Measurements from ENCODE around the gene XPC. TPM values are rescaled to one million over a fixed set of nuclear protein-coding genes. Genes with fewer than 3 reads are reported as not detected.

The XPC gene
- total and polyA plus RNA-seq, 2 donors (not counting 3 experiments of a cell fraction or from before 2014, with no cell fraction given), result 11.9 to 36.8 TPM

DNA sequence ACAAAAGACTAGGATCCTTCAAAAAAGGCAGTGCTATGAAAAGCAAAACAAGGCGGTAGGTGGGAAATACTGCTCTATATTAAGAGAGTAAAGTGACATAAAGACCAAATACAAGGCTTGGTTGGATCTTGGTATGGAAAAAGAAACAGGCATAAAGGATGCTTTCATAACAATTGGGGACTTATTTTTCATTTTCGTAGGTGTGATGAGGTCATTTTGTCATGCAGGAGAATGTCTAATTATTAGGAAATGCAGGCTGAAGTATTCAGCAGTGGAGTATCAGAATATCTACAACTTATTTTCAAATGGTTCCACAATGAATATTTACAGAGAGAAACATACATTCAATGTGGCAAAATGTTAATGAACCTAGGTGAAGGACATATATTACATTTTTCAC, 9.0 kb downstream of the XPC start:
- Histone ChIP-seq H4K20me1 (replicated peaks; ENCODE audit: control insufficient read depth, extremely low read depth, insufficient read depth, low read length) (no peaks in the 10 kb centered on the region), H3K79me2 (ENCODE audit: control insufficient read depth, insufficient read depth, low read length) (peaks cover 3% of the 10 kb centered on the region), H3K9ac (replicated peaks; ENCODE audit: extremely low read depth, insufficient read depth, low read length) (no peak overlapping the region), H3K27ac (ENCODE audit: insufficient read depth, low read depth, low read length) (no peak overlapping the region), H3K4me2 (ENCODE audit: insufficient read depth, low read length) (no peak overlapping the region), H3K9me3 (replicated peaks; ENCODE audit: control insufficient read depth, insufficient read depth, low read length) (no peaks in the 10 kb centered on the region), H2AFZ (ENCODE audit: low read depth, low read length) (no peak overlapping the region), H3K4me3 (replicated peaks in 1 of 3; ENCODE audit: insufficient read depth in 1 of 3, low read depth in 1 of 3, low read length in 3 of 3) (no peak overlapping the region), H3K36me3 (ENCODE audit: control insufficient read depth in 2 of 2, extremely low read depth in 1 of 2, insufficient read depth in 2 of 2, low read length in 2 of 2) (peaks cover 42 to 45% of the 10 kb centered on the region in 2 experiments), H3K9me1 (replicated peaks; ENCODE audit: control insufficient read depth, extremely low read depth, insufficient read depth, low read length) (no peaks in the 10 kb centered on the region), H3K27me3 (ENCODE audit: control insufficient read depth in 2 of 2, insufficient read depth in 2 of 2, low read length in 2 of 2) (no peaks in the 10 kb centered on the region), H3K4me1 (ENCODE audit: control insufficient read depth, extremely low read depth, insufficient read depth, low read length) (peaks cover 15% of the 10 kb centered on the region)
- DNase-seq (ENCODE audit: low read depth, low spot score) (no peak), FAIRE-seq (no peak)
- CTCF ChIA-PET, result interaction anchor here (1.0 to 1.8 kb wide), 2 partner anchors 9 to 44 kb away, joined by 4 to 7 read pairs; partner anchors contain the start of genes LSM3 and XPC
- POLR2A ChIA-PET, result no interaction called here
- intact Hi-C loops (cut with micrococcal nuclease), result no loop called here
- BruUV-seq (replicated peaks), result no TSS peak
- no peak for TF ChIP-seq MYC (IDR thresholded peaks at IDR 0.05; ENCODE audit: low read depth, low read length)
- TF ChIP-seq POLR2AphosphoS5 (IDR thresholded peaks at IDR 0.05; ENCODE audit: insufficient read depth, low read depth, low read length), result no peak
- TF ChIP-seq MAX (IDR thresholded peaks at IDR 0.05; ENCODE audit: insufficient read depth, insufficient read length), result no peak
- TF ChIP-seq JUN (IDR thresholded peaks at IDR 0.05; ENCODE audit: borderline replicate concordance, insufficient read depth, insufficient read length, low read depth), result no peak
- no peak for TF ChIP-seq GATA2 (IDR thresholded peaks at IDR 0.05; ENCODE audit: insufficient read depth, insufficient read length, low read depth, low read length)
- no peak for TF ChIP-seq EZH2 (IDR thresholded peaks at IDR 0.05; ENCODE audit: borderline replicate concordance, low read depth, low read length, severe bottlenecking)
- no peak for TF ChIP-seq POLR2A (IDR thresholded peaks at IDR 0.05; ENCODE audit: low read depth, low read length)
- TF ChIP-seq FOS (IDR thresholded peaks at IDR 0.05; ENCODE audit: borderline replicate concordance, insufficient read depth, low read length), result no peak
- TF ChIP-seq, protein P1, sequence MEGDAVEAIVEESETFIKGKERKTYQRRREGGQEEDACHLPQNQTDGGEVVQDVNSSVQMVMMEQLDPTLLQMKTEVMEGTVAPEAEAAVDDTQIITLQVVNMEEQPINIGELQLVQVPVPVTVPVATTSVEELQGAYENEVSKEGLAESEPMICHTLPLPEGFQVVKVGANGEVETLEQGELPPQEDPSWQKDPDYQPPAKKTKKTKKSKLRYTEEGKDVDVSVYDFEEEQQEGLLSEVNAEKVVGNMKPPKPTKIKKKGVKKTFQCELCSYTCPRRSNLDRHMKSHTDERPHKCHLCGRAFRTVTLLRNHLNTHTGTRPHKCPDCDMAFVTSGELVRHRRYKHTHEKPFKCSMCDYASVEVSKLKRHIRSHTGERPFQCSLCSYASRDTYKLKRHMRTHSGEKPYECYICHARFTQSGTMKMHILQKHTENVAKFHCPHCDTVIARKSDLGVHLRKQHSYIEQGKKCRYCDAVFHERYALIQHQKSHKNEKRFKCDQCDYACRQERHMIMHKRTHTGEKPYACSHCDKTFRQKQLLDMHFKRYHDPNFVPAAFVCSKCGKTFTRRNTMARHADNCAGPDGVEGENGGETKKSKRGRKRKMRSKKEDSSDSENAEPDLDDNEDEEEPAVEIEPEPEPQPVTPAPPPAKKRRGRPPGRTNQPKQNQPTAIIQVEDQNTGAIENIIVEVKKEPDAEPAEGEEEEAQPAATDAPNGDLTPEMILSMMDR (IDR thresholded peaks at IDR 0.05; ENCODE audit: extremely low read depth in 1 of 2, insufficient read depth in 1 of 2, low read depth in 1 of 2, low read length in 2 of 2), result no peak
- dilution Hi-C loops (cut with MboI; ENCODE audit: extremely low pct_ligation_motif_present, low sequenced_read_pairs), result no loop called here

All from endothelial cell of umbilical vein (primary cell).